ENCODE data around the gene ENTPD2.

DNA sequence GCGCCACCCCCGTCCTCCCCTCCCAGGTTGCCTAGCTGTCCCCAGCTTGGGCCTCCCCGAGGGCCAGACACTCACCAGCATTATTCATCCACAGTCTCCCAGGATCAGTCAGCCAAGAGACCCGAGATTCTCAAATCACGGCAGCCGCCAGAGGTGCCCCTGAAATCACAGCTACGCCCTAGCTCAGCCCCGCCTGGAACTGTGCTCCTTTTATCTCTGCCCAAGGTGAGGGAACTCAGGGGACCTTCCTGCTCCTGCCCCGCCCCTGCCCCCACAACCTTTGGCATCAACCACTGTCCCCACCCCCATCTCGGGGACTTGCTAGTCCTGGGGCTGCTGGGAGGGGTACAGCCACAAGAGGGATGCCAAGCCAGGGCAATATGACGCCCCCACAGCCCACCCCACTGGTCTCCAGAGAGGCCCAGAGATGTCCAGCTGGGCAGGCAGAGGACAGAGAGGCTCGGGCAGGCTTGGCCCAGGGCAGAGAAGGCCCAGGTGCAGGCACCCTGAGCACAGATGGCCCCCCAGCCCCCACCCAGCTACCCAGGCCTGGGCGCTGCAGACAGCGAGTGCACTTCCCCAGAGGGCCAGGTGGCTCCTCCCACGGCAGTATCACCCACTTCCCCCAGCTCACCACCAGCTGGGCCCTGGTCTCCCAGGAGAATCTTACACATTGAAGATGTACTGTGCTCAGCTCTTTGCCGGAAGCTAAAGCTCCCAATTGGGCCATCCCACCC, 21.8 kb downstream of the ENTPD2 start, which contains the start of gene FUT7:
- TF ChIP-seq, protein P1, sequence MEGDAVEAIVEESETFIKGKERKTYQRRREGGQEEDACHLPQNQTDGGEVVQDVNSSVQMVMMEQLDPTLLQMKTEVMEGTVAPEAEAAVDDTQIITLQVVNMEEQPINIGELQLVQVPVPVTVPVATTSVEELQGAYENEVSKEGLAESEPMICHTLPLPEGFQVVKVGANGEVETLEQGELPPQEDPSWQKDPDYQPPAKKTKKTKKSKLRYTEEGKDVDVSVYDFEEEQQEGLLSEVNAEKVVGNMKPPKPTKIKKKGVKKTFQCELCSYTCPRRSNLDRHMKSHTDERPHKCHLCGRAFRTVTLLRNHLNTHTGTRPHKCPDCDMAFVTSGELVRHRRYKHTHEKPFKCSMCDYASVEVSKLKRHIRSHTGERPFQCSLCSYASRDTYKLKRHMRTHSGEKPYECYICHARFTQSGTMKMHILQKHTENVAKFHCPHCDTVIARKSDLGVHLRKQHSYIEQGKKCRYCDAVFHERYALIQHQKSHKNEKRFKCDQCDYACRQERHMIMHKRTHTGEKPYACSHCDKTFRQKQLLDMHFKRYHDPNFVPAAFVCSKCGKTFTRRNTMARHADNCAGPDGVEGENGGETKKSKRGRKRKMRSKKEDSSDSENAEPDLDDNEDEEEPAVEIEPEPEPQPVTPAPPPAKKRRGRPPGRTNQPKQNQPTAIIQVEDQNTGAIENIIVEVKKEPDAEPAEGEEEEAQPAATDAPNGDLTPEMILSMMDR (conservative IDR thresholded peaks at IDR 0.05; ENCODE audit: low read length): no peak
- no peak for TF ChIP-seq EZH2phosphoT487 (IDR thresholded peaks at IDR 0.05; ENCODE audit: borderline replicate concordance, low read depth, low read length)

Data from OCI-LY7 (cell line).